ENCODE measurements around the gene SLC35E1. TPM values are rescaled to one million over a fixed set of nuclear protein-coding genes. Genes with fewer than 3 reads are reported as not detected.

SLC35E1 gene
- total and polyA plus RNA-seq, 2 donors (not counting 3 experiments of a cell fraction or from before 2014, with no cell fraction given) = 36.0 to 37.5 TPM

GRCh38 chr19:16618248-16618647 lies 46.0 kb upstream of the SLC35E1 start:
- no peaks in the 10 kb centered on the region for H3K9me1 ChIP-seq (replicated peaks; ENCODE audit: control insufficient read depth, extremely low read depth, insufficient read depth, low read length)
- no peaks in the 10 kb centered on the region for H3K4me1 ChIP-seq (ENCODE audit: control insufficient read depth, extremely low read depth, insufficient read depth, low read length)
- H3K9ac ChIP-seq (replicated peaks; ENCODE audit: extremely low read depth, insufficient read depth, low read length) = no peak overlapping the region
- H3K79me2 ChIP-seq (ENCODE audit: control insufficient read depth, insufficient read depth, low read length) = peaks cover 98% of the 10 kb centered on the region
- no peak for FAIRE-seq
- H3K9me3 ChIP-seq (replicated peaks; ENCODE audit: control insufficient read depth, insufficient read depth, low read length) = no peaks in the 10 kb centered on the region
- H3K27me3 ChIP-seq (ENCODE audit: control insufficient read depth in 2 of 2, insufficient read depth in 2 of 2, low read length in 2 of 2) = no peaks in the 10 kb centered on the region
- DNase-seq (ENCODE audit: low read depth, low spot score) = no peak
- ChIA-PET CTCF (interaction anchor here (0.7 kb wide), 1 partner anchor 8 kb away, joined by 3 read pairs; no protein-coding TSS in a partner anchor), POLR2A (no interaction called here)
- no peak overlapping the region for H2AFZ ChIP-seq (ENCODE audit: low read depth, low read length)
- BruUV-seq (replicated peaks) = no TSS peak
- H3K4me3 ChIP-seq (replicated peaks in 1 of 3; ENCODE audit: insufficient read depth in 1 of 3, low read depth in 1 of 3, low read length in 3 of 3) = no peak overlapping the region
- intact Hi-C loops (cut with micrococcal nuclease) = no loop called here
- H3K27ac ChIP-seq (ENCODE audit: insufficient read depth, low read depth, low read length) = no peak overlapping the region
- TF ChIP-seq GATA2 (IDR thresholded peaks at IDR 0.05; ENCODE audit: insufficient read depth, insufficient read length, low read depth, low read length) (no peak), FOS (IDR thresholded peaks at IDR 0.05; ENCODE audit: borderline replicate concordance, insufficient read depth, low read length) (no peak), EZH2 (IDR thresholded peaks at IDR 0.05; ENCODE audit: borderline replicate concordance, low read depth, low read length, severe bottlenecking) (no peak), JUN (IDR thresholded peaks at IDR 0.05; ENCODE audit: borderline replicate concordance, insufficient read depth, insufficient read length, low read depth) (no peak), CTCF (IDR thresholded peaks at IDR 0.05; ENCODE audit: extremely low read depth in 1 of 2, insufficient read depth in 1 of 2, low read depth in 1 of 2, low read length in 2 of 2) (no peak), MYC (IDR thresholded peaks at IDR 0.05; ENCODE audit: low read depth, low read length) (no peak), POLR2AphosphoS5 (IDR thresholded peaks at IDR 0.05; ENCODE audit: insufficient read depth, low read depth, low read length) (no peak), POLR2A (IDR thresholded peaks at IDR 0.05; ENCODE audit: low read depth, low read length) (no peak)
- TF ChIP-seq, protein P1, sequence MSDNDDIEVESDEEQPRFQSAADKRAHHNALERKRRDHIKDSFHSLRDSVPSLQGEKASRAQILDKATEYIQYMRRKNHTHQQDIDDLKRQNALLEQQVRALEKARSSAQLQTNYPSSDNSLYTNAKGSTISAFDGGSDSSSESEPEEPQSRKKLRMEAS (IDR thresholded peaks at IDR 0.05; ENCODE audit: insufficient read depth, insufficient read length) = no peak
- dilution Hi-C loops (cut with MboI; ENCODE audit: extremely low pct_ligation_motif_present, low sequenced_read_pairs) = no loop called here
- H3K36me3 ChIP-seq (ENCODE audit: control insufficient read depth in 2 of 2, extremely low read depth in 1 of 2, insufficient read depth in 2 of 2, low read length in 2 of 2) = no peaks in the 10 kb centered on the region
- H4K20me1 ChIP-seq (replicated peaks; ENCODE audit: control insufficient read depth, extremely low read depth, insufficient read depth, low read length) = no peaks in the 10 kb centered on the region
- H3K4me2 ChIP-seq (ENCODE audit: insufficient read depth, low read length) = no peak overlapping the region

Data from endothelial cell of umbilical vein (primary cell).